HepG2 (cell line): Measurements from ENCODE around the gene CNPPD1. TPM values are rescaled to one million over a fixed set of nuclear protein-coding genes. Genes with fewer than 3 reads are reported as not detected.
A peak's percentile ranks its signal among the peaks of the same experiment; 100 is the strongest.

Experiments
- CREM ChIP-seq, 2 experiments: sonication (generic) in 1 of 2; formaldehyde crosslinking in 1 of 2; IDR thresholded peaks; 2 replicates each; pipeline versions ENCODE4 v1.4.0 to v1.6.1; 2016 to 2020; ENCODE audit warnings: antibody characterized with exemption in 1 of 2, mild to moderate bottlenecking in 1 of 2, missing genetic modification reagents in 1 of 2
- DPF2 ChIP-seq: sonication (generic); formaldehyde crosslinking; IDR thresholded peaks from 2 replicates; pipeline ENCODE4 v1.4.0; 2020; ENCODE audit warnings: mild to moderate bottlenecking, low read depth, missing genetic modification reagents, borderline replicate concordance
- EP300 ChIP-seq, 3 experiments: sonication (generic) in 1 of 3; formaldehyde crosslinking in 1 of 3; IDR thresholded peaks; 2 replicates each; pipeline versions ENCODE4 v1.5.1 to v1.6.1; 2011 to 2020; ENCODE audit warnings: low read depth in 2 of 3, low read length in 2 of 3, borderline replicate concordance in 1 of 3, improper control_type of control experiment in 1 of 3, mild to moderate bottlenecking in 1 of 3, missing genetic modification reagents in 1 of 3, moderate library complexity in 1 of 3
- HDAC2 ChIP-seq: sonication (generic); formaldehyde crosslinking; IDR thresholded peaks from 2 replicates; pipeline ENCODE4 v1.4.0; 2020; ENCODE audit warnings: missing genetic modification reagents
- HMG20B ChIP-seq: conservative IDR thresholded peaks from 2 replicates; pipeline ENCODE4 v1.6.1; 2016; ENCODE audit warnings: missing genetic modification reagents, missing compliant biosample characterization
- JDP2 ChIP-seq: sonication (generic); formaldehyde crosslinking; IDR thresholded peaks from 2 replicates; pipeline ENCODE4 v1.8.1; 2022; ENCODE audit warnings: missing genetic modification reagents, borderline replicate concordance
- KLF16 ChIP-seq, 2 experiments: sonication (generic) in 1 of 2; formaldehyde crosslinking in 1 of 2; IDR thresholded peaks; 2 replicates each; pipeline versions ENCODE4 v1.6.1 to v1.8.0; 2016 to 2023; ENCODE audit warnings: missing genetic modification reagents in 2 of 2, missing compliant biosample characterization in 1 of 2
- LCORL ChIP-seq, 2 experiments: fragments of 450-650 bp in 1 of 2; sonication (generic) in 1 of 2; formaldehyde crosslinking in 1 of 2; IDR thresholded peaks; 2 replicates each; pipeline versions ENCODE4 v1.5.0 to v1.6.1; 2017 to 2020; ENCODE audit warnings: antibody characterized with exemption in 1 of 2, missing genetic modification reagents in 1 of 2
- MZF1 ChIP-seq: sonication (generic); formaldehyde crosslinking; IDR thresholded peaks from 2 replicates; pipeline ENCODE4 v1.8.1; 2023; ENCODE audit warnings: mild to moderate bottlenecking, missing genetic modification reagents, borderline replicate concordance
- SAFB2 ChIP-seq: sonication (generic); formaldehyde crosslinking; IDR thresholded peaks from 2 replicates; pipeline ENCODE4 v1.5.1; 2020; ENCODE audit warnings: missing genetic modification reagents, low read depth, mild to moderate bottlenecking, borderline replicate concordance
- SALL2 ChIP-seq: sonication (generic); formaldehyde crosslinking; IDR thresholded peaks from 2 replicates; pipeline ENCODE4 v1.8.1; 2023; ENCODE audit warnings: mild to moderate bottlenecking, missing genetic modification reagents, inconsistent platforms
- TCF7 ChIP-seq: sonication (generic); IDR thresholded peaks from 2 replicates; pipeline ENCODE4 v1.6.1; 2016; ENCODE audit warnings: antibody characterized with exemption, low read depth
- ZNF20 ChIP-seq: sonication (generic); formaldehyde crosslinking; IDR thresholded peaks from 2 replicates; pipeline ENCODE4 v1.4.0; 2020; ENCODE audit warnings: mild to moderate bottlenecking, moderate library complexity, missing genetic modification reagents
- ZNF430 ChIP-seq: sonication (generic); formaldehyde crosslinking; IDR thresholded peaks from 2 replicates; pipeline ENCODE4 v1.9.0; 2021; ENCODE audit warnings: mild to moderate bottlenecking, missing genetic modification reagents
- ZNF557 ChIP-seq: sonication (generic); formaldehyde crosslinking; IDR thresholded peaks from 2 replicates; pipeline ENCODE4 v1.4.0; 2020; ENCODE audit warnings: missing genetic modification reagents
- ZNF850 ChIP-seq: sonication (generic); formaldehyde crosslinking; conservative IDR thresholded peaks from 2 replicates; pipeline ENCODE4 v1.9.0; 2021; ENCODE audit warnings: mild to moderate bottlenecking, missing genetic modification reagents
- polyA plus RNA-seq, 8 experiments: library from polyadenylated mRNA; depleted of rRNA in 3 of 8; stranded (reverse) in 7 of 8; unstranded in 1 of 8; fragments of >200 nt; fragmentation: Illumina TruSeq in 4 of 8; extraction: Trizol in 4 of 8; gene quantifications; 2 replicates each; pipeline versions ENCODE4 v1.2.1 to v1.2.3, GENCODE V29; 2011 to 2016; ENCODE audit warnings: low read depth in 4 of 8, missing spikeins in 1 of 8, mixed read lengths in 1 of 8; ENCODE audit not compliant: insufficient read depth in 1 of 8
- total RNA-seq, 5 experiments: library from RNA; depleted of rRNA; stranded (reverse); fragments of >200 nt; fragmentation: Illumina TruSeq; extraction: Trizol; gene quantifications; 2 replicates each; pipeline ENCODE4 v1.2.3, GENCODE V29; 2016; ENCODE audit warnings: low read depth in 1 of 5
- TF ChIP-seq, protein P1 (sequence below): sonication (generic); formaldehyde crosslinking; IDR thresholded peaks from 2 replicates; pipeline ENCODE4 v1.8.1; 2022; ENCODE audit warnings: mild to moderate bottlenecking, missing genetic modification reagents
- TF ChIP-seq, protein P2 (sequence below): sonication (generic); formaldehyde crosslinking; IDR thresholded peaks from 2 replicates; pipeline ENCODE4 v1.8.0; 2022; ENCODE audit warnings: missing genetic modification reagents, mild to moderate bottlenecking, inconsistent platforms, borderline replicate concordance
- TF ChIP-seq, protein P3 (sequence below): sonication (generic); formaldehyde crosslinking; conservative IDR thresholded peaks from 2 replicates; pipeline ENCODE4 v1.4.0; 2020; ENCODE audit warnings: mild to moderate bottlenecking, missing genetic modification reagents, moderate library complexity
- TF ChIP-seq, protein P4 (sequence below): sonication (generic); formaldehyde crosslinking; IDR thresholded peaks from 2 replicates; pipeline ENCODE4 v1.5.1; 2020; ENCODE audit warnings: mild to moderate bottlenecking, missing genetic modification reagents, borderline replicate concordance

Gene CNPPD1
- total and polyA plus RNA-seq, 2 of the 13 experiments (the other 11 are each of a cell fraction or from before 2014, with no cell fraction given): 35.5 to 49.4 TPM

DNA sequence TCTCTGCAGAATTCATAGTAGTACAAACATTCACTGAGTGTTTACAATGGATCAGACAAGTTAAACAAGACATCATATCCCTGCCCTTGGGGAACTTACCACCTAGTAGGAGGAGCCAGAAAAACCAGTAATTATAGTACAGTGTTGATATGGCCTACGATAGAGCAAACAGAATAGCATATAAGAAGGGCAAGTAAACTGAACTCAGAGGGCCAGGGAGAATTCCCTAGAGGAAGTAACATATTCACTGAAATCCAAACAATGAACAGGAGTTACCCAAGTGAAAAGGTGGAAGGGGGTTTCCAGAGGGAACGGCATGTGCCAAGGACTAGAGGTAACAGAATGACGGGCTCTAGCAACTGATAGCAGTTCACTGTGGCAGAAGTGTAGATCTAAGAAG lies 50.2 kb downstream of the CNPPD1 start (continued):
- TF ChIP-seq MZF1 (CRISPR knock-in tag) (no peak), JDP2 (CRISPR knock-in tag) (no peak), ZNF430 (CRISPR knock-in tag) (no peak), EP300 (IDR thresholded peaks at IDR 0.05; ENCODE audit: low read depth in 2 of 2, low read length in 2 of 2) (peak in 1 of 2 experiments; percentile 25; a peak in 1 of 4 replicates), EP300 (CRISPR knock-in tag; IDR thresholded peaks at IDR 0.05; ENCODE audit: borderline replicate concordance) (no peak), DPF2 (CRISPR knock-in tag) (peak; percentile 20; the same call in 1 of the 2 replicates), SALL2 (CRISPR knock-in tag) (no peak), LCORL (IDR thresholded peaks at IDR 0.05) (no peak), LCORL (CRISPR knock-in tag; IDR thresholded peaks at IDR 0.05) (no peak), SAFB2 (CRISPR knock-in tag) (no peak), ZNF850 (CRISPR knock-in tag) (no peak), KLF16 (CRISPR knock-in tag; IDR thresholded peaks at IDR 0.05) (no peak; a peak in 1 of 4 replicates), CREM (IDR thresholded peaks at IDR 0.05) (0 out of 2 replicates have a peak, but pooled peaks have one; percentile 31), CREM (CRISPR knock-in tag; IDR thresholded peaks at IDR 0.05) (no peak), ZNF20 (CRISPR knock-in tag) (no peak), ZNF557 (CRISPR knock-in tag) (no peak), HDAC2 (CRISPR knock-in tag) (peak; percentile 87), HMG20B (CRISPR knock-in tag) (peak; percentile 55), TCF7 (0 out of 2 replicates have a peak, but pooled peaks have one; percentile 31)
- TF ChIP-seq, protein P1, sequence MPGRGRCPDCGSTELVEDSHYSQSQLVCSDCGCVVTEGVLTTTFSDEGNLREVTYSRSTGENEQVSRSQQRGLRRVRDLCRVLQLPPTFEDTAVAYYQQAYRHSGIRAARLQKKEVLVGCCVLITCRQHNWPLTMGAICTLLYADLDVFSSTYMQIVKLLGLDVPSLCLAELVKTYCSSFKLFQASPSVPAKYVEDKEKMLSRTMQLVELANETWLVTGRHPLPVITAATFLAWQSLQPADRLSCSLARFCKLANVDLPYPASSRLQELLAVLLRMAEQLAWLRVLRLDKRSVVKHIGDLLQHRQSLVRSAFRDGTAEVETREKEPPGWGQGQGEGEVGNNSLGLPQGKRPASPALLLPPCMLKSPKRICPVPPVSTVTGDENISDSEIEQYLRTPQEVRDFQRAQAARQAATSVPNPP (CRISPR knock-in tag): no peak
- TF ChIP-seq, protein P2, sequence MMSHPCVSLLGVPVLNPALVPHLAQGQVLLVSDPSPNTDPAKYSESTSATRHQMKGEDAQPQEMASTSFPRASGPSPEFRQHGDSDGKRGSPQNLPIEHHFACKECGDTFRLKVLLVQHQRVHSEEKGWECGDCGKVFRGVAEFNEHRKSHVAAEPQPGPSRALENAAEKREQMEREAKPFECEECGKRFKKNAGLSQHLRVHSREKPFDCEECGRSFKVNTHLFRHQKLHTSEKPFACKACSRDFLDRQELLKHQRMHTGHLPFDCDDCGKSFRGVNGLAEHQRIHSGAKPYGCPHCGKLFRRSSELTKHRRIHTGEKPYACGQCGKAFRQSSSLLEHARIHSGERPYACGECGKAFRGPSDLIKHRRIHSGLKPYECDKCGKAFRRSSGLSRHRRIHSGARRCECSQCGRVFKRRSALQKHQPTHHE: no peak
- TF ChIP-seq, protein P3, sequence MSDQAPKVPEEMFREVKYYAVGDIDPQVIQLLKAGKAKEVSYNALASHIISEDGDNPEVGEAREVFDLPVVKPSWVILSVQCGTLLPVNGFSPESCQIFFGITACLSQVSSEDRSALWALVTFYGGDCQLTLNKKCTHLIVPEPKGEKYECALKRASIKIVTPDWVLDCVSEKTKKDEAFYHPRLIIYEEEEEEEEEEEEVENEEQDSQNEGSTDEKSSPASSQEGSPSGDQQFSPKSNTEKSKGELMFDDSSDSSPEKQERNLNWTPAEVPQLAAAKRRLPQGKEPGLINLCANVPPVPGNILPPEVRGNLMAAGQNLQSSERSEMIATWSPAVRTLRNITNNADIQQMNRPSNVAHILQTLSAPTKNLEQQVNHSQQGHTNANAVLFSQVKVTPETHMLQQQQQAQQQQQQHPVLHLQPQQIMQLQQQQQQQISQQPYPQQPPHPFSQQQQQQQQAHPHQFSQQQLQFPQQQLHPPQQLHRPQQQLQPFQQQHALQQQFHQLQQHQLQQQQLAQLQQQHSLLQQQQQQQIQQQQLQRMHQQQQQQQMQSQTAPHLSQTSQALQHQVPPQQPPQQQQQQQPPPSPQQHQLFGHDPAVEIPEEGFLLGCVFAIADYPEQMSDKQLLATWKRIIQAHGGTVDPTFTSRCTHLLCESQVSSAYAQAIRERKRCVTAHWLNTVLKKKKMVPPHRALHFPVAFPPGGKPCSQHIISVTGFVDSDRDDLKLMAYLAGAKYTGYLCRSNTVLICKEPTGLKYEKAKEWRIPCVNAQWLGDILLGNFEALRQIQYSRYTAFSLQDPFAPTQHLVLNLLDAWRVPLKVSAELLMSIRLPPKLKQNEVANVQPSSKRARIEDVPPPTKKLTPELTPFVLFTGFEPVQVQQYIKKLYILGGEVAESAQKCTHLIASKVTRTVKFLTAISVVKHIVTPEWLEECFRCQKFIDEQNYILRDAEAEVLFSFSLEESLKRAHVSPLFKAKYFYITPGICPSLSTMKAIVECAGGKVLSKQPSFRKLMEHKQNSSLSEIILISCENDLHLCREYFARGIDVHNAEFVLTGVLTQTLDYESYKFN (CRISPR knock-in tag): peak; percentile 75
- TF ChIP-seq, protein P4, sequence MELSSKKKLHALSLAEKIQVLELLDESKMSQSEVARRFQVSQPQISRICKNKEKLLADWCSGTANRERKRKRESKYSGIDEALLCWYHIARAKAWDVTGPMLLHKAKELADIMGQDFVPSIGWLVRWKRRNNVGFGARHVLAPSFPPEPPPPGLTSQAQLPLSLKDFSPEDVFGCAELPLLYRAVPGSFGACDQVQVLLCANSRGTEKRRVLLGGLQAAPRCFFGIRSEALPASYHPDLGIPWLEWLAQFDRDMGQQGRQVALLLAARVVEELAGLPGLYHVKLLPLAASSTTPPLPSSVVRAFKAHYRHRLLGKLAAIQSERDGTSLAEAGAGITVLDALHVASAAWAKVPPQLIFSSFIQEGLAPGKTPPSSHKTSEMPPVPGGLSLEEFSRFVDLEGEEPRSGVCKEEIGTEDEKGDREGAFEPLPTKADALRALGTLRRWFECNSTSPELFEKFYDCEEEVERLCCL (CRISPR knock-in tag): no peak
